Stimulated activated CD4-positive, alpha-beta T cell treated with anti-CD3 and anti-CD28 coated beads, Interleukin-2, amount 100 ng/mL, for 24 hours (primary cell): Measurements from ENCODE around the gene LGALS3BP.
"Not testable (repeated sequence)": the region's sequence is repeated elsewhere in the genome, so short reads cannot be mapped to it uniquely, and the experiment has no call there.

ENCODE experiments used
- DNase-seq, 2 donors: peaks; one replicate each; pipeline ENCODE4 v3.0.0-alpha.2; 2020

Gene LGALS3BP

DNA sequence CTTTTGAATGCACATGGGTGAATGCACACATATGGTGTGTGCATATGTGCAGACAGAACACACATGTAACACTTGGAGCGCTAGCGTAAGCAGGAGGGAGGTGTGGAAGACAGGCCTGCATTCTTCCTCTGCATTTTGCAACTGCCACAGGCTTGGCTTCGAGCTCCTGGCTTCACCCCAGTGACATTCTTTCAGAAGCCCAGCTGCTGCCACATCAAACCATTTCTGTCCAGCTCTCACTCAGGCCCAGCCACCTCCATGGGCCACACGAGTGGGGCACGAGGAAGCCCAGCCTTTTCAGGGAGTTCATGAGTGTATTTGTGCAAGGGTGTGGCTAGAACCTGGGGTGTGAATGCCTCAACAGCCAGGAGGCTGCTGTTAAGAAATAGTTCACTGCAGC lies 18.8 kb downstream of the LGALS3BP start:
- no peak for DNase-seq

- DNase-seq, result no peak
Measured at GRCh38 chr17:78959803-78960202, 19.9 kb downstream of the LGALS3BP start.

DNA sequence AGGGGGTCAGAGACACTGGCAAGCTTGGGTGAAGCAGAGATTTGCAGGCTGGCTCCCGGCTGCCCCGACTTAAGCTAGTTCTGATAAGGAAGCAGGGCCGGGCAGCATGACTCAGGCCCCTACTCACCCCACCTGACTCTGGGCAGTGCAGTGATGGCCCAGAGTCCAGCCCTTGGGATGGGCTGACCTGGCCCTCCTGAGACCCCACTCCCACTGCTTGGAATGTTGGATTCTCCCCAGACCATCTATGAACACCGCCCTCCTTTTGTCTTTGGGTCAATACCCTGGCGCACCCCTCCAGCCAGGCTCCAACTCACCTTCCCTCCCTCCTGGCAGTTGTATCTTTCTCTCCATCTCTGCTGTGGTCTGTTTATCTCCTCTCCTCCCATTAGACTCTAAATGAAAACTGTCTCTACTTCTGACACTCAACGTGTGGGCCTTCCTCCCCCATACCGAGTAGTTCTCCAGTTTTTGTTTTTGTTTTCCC lies 21.0 kb downstream of the LGALS3BP start:
- no peak for DNase-seq

- DNase-seq, result no peak
Measured at GRCh38 chr17:78957128-78957527, 22.6 kb downstream of the LGALS3BP start.

DNA sequence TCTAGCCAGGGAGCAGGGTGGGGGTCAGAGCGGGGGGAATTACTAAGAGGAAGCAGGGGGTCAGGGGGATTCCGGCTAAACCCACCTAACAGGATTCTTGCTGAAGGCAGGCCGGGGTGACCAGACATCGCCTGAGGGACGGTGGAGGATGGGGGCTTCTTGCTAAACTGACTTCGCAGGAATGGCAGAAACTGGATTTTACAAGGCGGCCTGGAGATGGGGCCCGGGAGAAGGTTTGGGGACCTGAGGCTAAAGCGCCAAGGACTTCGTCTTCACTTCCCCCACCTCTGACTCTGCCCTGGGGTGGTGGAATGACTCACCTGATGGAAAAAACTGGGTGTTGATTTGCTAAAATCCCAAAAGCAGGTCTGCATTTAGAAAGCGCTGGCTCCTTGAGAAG lies 23.5 kb downstream of the LGALS3BP start:
- DNase-seq, result no peak

- DNase-seq, result no peak
Measured at GRCh38 chr17:78954684-78955083, 25.0 kb downstream of the LGALS3BP start.

GRCh38 chr17:78953356-78954350 lies 26.1 kb downstream of the LGALS3BP start:
- DNase-seq, result no peak

GRCh38 chr17:78952706-78953105 lies 27.0 kb downstream of the LGALS3BP start:
- no peak for DNase-seq

GRCh38 chr17:78951967-78952551 lies 27.7 kb downstream of the LGALS3BP start:
- no peak for DNase-seq

DNA sequence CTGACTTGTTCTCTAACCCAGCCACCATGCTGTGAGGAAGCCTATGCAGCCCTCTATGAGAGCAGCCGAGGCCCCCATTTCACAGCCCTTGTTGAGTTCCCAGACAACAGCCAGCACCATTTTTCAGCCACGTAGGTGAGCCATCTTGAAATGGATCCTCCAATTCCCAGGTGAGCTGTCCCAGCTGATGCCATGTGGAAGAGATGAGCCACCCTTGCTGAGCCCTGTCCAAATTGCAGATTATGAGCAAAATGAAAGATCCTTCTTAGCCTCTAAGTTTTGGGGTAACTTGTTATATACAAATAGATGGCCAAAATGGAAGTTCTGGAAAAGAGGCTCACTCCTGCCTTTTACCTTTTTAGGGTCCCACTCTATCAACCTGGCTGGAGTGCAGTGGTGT lies 28.9 kb downstream of the LGALS3BP start:
- no peak for DNase-seq

DNA sequence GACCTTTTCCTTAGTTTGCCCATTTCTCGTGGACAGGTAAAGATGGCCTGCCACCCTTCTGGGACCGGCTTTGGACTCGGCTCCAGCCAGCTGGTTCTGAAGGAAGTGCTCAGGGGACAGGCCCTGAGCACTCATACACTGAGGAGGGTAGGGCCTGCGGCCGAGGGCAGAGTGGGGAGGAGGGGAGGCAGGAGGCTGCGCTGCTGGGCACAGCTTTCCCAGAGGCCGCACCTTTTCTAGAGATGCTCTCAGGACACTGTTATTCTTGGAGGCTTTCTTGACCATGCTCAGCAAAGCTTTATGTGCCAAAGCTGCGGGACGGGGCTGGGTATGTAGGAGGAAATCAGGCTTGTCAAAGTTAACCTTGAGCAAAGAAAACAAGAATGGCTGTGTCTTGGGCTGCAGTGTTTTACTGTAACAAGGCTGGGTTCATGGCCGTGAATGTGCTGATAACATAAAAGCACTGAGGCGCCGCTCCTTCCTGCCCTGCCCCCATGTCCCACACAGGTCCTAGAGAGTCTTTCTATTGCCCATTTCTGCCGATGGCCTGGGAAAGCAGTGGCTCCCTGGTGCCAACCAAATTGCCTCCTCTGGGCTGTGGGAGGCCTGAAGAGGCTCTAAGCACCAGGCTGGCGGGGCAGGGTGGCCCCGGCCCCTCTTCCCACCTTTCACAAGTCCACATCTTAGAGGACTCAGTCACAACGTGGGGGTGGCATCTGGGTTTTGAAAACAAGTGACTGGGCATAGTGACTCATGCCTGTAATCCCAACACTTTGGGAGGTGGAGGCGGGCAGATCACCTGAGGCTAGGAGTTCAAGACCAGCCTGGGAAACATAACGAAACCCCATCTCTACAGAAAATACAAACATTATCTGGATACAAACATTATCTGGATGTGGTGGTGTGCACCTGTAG lies 32.2 kb downstream of the LGALS3BP start:
- DNase-seq, result no peak

- DNase-seq, result no peak
Measured at GRCh38 chr17:78946631-78947030, 33.1 kb downstream of the LGALS3BP start.

- no peak for DNase-seq
Measured at GRCh38 chr17:78946131-78946530, 33.6 kb downstream of the LGALS3BP start.

- not testable (repeated sequence) for DNase-seq
Measured at GRCh38 chr17:78945455-78945854, 34.3 kb downstream of the LGALS3BP start.

- DNase-seq, result no peak
Measured at GRCh38 chr17:78944956-78945355, 34.8 kb downstream of the LGALS3BP start.

- DNase-seq, result no peak
Measured at GRCh38 chr17:78944026-78944425, 35.7 kb downstream of the LGALS3BP start.

DNA sequence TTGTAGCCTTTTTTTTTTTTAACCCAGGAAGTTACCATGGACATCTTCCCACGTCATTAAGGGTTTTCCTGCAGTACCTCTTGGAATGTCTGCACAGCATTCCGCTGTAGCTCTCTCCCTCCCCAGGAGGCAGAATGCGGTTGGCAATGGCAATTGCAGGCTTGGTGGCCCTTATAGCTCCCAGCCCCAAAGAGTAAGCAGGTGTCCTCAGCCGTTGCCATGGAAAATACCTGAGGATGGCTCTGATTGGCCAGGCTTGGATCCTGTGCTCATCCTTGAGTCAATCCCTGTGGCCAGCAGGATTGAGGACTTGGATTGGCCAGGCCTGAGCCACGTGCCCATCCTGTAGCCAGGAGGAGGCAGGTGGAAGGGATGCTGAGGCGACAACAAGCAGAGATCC lies 39.0 kb downstream of the LGALS3BP start:
- no peak for DNase-seq

DNA sequence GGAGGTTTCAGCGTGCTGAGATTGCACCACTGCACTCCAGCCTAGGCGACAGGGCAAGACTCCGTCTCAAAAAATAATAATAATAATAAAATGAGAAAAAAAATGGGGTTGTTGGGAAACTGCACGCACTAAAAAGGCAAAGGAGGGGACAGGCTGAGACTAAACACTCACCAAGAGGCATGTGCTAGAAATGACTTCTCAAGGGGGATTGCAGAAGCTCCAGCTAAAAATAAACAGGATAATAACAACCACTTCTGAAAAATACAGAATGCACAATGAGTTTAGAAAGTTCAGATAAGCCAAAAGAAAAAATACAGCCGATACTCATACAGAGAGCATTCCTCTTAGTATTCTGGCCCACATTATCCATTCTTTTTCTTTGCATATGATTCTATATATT lies 39.5 kb downstream of the LGALS3BP start:
- DNase-seq, result no peak

DNA sequence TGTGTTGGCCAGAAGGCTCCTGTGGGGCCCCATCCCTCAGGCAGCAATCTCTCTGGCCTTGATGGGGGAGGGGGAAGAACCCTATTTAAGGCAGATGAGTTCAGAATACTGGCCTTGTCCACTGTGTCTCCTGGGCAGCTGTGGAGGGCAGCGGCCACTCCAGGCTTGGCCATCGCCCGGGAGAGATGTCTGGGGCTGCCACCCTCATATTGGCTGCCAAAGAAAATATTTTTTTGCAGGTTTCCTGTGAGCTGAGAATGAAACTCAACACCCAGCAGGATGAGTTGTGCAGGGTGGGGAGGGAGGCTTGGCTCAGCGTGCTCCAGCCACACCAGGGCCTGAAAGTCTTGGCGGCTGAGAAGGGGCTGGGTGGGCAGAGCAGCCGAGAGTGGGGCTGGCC lies 40.1 kb downstream of the LGALS3BP start:
- DNase-seq, result no peak

GRCh38 chr17:78937561-78937960 lies 42.2 kb downstream of the LGALS3BP start:
- DNase-seq, result no peak

- DNase-seq, result no peak
Measured at GRCh38 chr17:78935419-78936323, 44.1 kb downstream of the LGALS3BP start.
